MM.1S (cell line): ENCODE results near the gene CHD6.

Experiments used
- DNase-seq: peaks from one replicate; pipeline ENCODE4 v3.0.0-alpha.2; 2015
- H2AFZ ChIP-seq: fragments of 300-600 bp; sonication (generic); 2 replicates; pipeline ENCODE4 v1.6.0; 2016; ENCODE audit warnings: antibody characterized with exemption, low read length
- H3F3A ChIP-seq: fragments of 300-600 bp; sonication (generic); 2 replicates; pipeline ENCODE4 v1.6.1; 2016; ENCODE audit warnings: mild to moderate bottlenecking, antibody characterized with exemption, low read length, moderate library complexity, mixed read lengths; ENCODE audit not compliant: insufficient read depth
- H3K27ac ChIP-seq: fragments of 300-600 bp; sonication (generic); 2 replicates; pipeline ENCODE4 v1.5.1; 2016; ENCODE audit warnings: mild to moderate bottlenecking, low read length
- H3K27me3 ChIP-seq: fragments of 300-600 bp; sonication (generic); replicated peaks from 2 replicates; pipeline ENCODE4 v1.6.0; 2016; ENCODE audit warnings: low read length; ENCODE audit not compliant: insufficient read depth
- H3K36me3 ChIP-seq: fragments of 300-600 bp; sonication (generic); replicated peaks from 2 replicates; pipeline ENCODE4 v1.6.1; 2016; ENCODE audit warnings: mild to moderate bottlenecking, low read length, mixed read lengths; ENCODE audit not compliant: insufficient read depth
- H3K4me1 ChIP-seq: fragments of 300-600 bp; sonication (generic); 2 replicates; pipeline ENCODE4 v1.6.1; 2016; ENCODE audit warnings: low read length, mixed read lengths
- H3K4me2 ChIP-seq: fragments of 300-600 bp; sonication (generic); 2 replicates; pipeline ENCODE4 v1.6.0; 2016; ENCODE audit warnings: low read depth, low read length
- H3K4me3 ChIP-seq: fragments of 300-600 bp; sonication (generic); 2 replicates; pipeline ENCODE4 v1.5.1; 2016; ENCODE audit warnings: low read length, mixed read lengths
- H3K79me2 ChIP-seq: fragments of 300-600 bp; sonication (generic); 2 replicates; pipeline ENCODE4 v1.6.1; 2016; ENCODE audit warnings: mixed run types, low read length, mixed read lengths
- H3K9ac ChIP-seq: fragments of 300-600 bp; sonication (generic); 2 replicates; pipeline ENCODE4 v1.6.1; 2016; ENCODE audit warnings: low read length, mixed read lengths
- H3K9me2 ChIP-seq: fragments of 300-600 bp; sonication (generic); replicated peaks from 2 replicates; pipeline ENCODE4 v1.6.1; 2016; ENCODE audit warnings: mild to moderate bottlenecking, low read length, mixed read lengths; ENCODE audit not compliant: insufficient read depth
- H3K9me3 ChIP-seq: fragments of 300-600 bp; sonication (generic); replicated peaks from 2 replicates; pipeline ENCODE4 v1.6.1; 2016; ENCODE audit warnings: mild to moderate bottlenecking, low read length, mixed read lengths; ENCODE audit not compliant: insufficient read depth
- H4K20me1 ChIP-seq: fragments of 300-600 bp; sonication (generic); 2 replicates; pipeline ENCODE4 v1.6.1; 2016; ENCODE audit warnings: mild to moderate bottlenecking, low read length, moderate library complexity, mixed read lengths; ENCODE audit not compliant: insufficient read depth
- CTCF ChIP-seq: fragments of 300-600 bp; sonication (generic); IDR thresholded peaks from 2 replicates; pipeline ENCODE4 v1.5.1; 2016; ENCODE audit warnings: antibody characterized with exemption, low read length, mixed read lengths
- EZH2 ChIP-seq: fragments of 300-600 bp; sonication (generic); optimal IDR thresholded peaks from 2 replicates; pipeline ENCODE3; 2017; ENCODE audit warnings: low read depth, mild to moderate bottlenecking, antibody characterized with exemption, low read length, mixed read lengths
- EZH2phosphoT487 ChIP-seq: fragments of 300-600 bp; sonication (generic); IDR thresholded peaks from 2 replicates; pipeline ENCODE4 v1.6.1; 2018; ENCODE audit warnings: antibody characterized with exemption, low read length

The CHD6 gene

GRCh38 chr20:41418031-41418430, 200.1 kb downstream of the CHD6 start:
- H3K27me3 ChIP-seq, result no peaks in the 10 kb centered on the region
- no peak for TF ChIP-seq EZH2phosphoT487
- TF ChIP-seq CTCF, result no peak
- TF ChIP-seq EZH2, result no peak
- H2AFZ ChIP-seq, result no peak overlapping the region
- no peaks in the 10 kb centered on the region for H3F3A ChIP-seq
- H3K9ac ChIP-seq, result no peak overlapping the region
- H3K79me2 ChIP-seq, result no peaks in the 10 kb centered on the region
- H3K9me2 ChIP-seq, result no peaks in the 10 kb centered on the region
- H3K4me3 ChIP-seq, result no peak overlapping the region
- no peaks in the 10 kb centered on the region for H3K36me3 ChIP-seq
- DNase-seq, result no peak
- no peak overlapping the region for H3K4me2 ChIP-seq
- H3K27ac ChIP-seq, result no peak overlapping the region
- no peaks in the 10 kb centered on the region for H3K4me1 ChIP-seq
- H3K9me3 ChIP-seq, result no peaks in the 10 kb centered on the region
- H4K20me1 ChIP-seq, result no peaks in the 10 kb centered on the region

- no peak for DNase-seq
- H3K79me2 ChIP-seq, result no peaks in the 10 kb centered on the region
- no peaks in the 10 kb centered on the region for H4K20me1 ChIP-seq
- H3K4me1 ChIP-seq, result peaks cover 24% of the 10 kb centered on the region
- no peak overlapping the region for H3K9ac ChIP-seq
- no peaks in the 10 kb centered on the region for H3K9me2 ChIP-seq
- H3K4me3 ChIP-seq, result no peak overlapping the region
- H3K27me3 ChIP-seq, result no peaks in the 10 kb centered on the region
- no peaks in the 10 kb centered on the region for H3K9me3 ChIP-seq
- H2AFZ ChIP-seq, result no peak overlapping the region
- no peak overlapping the region for H3K4me2 ChIP-seq
- TF ChIP-seq EZH2 (no peak), EZH2phosphoT487 (no peak), CTCF (no peak)
- H3K27ac ChIP-seq, result no peak overlapping the region
- no peaks in the 10 kb centered on the region for H3K36me3 ChIP-seq
- peaks cover 12% of the 10 kb centered on the region for H3F3A ChIP-seq
Observed at GRCh38 chr20:41415191-41415590, 203.0 kb downstream of the CHD6 start.

GRCh38 chr20:41413169-41413568, 205.0 kb downstream of the CHD6 start:
- H3K9ac ChIP-seq, result no peak overlapping the region
- H3K36me3 ChIP-seq, result no peaks in the 10 kb centered on the region
- TF ChIP-seq EZH2phosphoT487, result no peak
- TF ChIP-seq EZH2, result no peak
- TF ChIP-seq CTCF, result no peak

More at GRCh38 chr20:41413169-41413568, 205.0 kb downstream of the CHD6 start:
- Histone ChIP-seq H3K4me3 (no peak overlapping the region), H3K79me2 (no peaks in the 10 kb centered on the region), H3K9me3 (no peaks in the 10 kb centered on the region), H3F3A (peaks cover 25% of the 10 kb centered on the region), H2AFZ (no peak overlapping the region), H3K4me2 (no peak overlapping the region), H4K20me1 (no peaks in the 10 kb centered on the region), H3K27ac (no peak overlapping the region), H3K4me1 (peaks cover 36% of the 10 kb centered on the region), H3K27me3 (no peaks in the 10 kb centered on the region), H3K9me2 (no peaks in the 10 kb centered on the region)
- DNase-seq, result no peak
